NCI-H1092 treated with DMSO at 0.1 percent for 48 hours (cell line): ENCODE measurements around the gene IGF1R.

ENCODE experiments used
- DNase-seq: peaks from one replicate; lab custom pipeline; 2025; lab: John Stamatoyannopoulos, UW

The IGF1R gene

GRCh38 chr15:98671060-98672008, 23.0 kb downstream of the IGF1R start:
- DNase-seq = no peak

GRCh38 chr15:98673133-98673532, 24.8 kb downstream of the IGF1R start:
- no peak for DNase-seq

- DNase-seq = no peak
Measured at GRCh38 chr15:98674336-98674735, 26.0 kb downstream of the IGF1R start.

- no peak for DNase-seq
Measured at GRCh38 chr15:98676586-98677270, 28.4 kb downstream of the IGF1R start.

- DNase-seq = no peak
Measured at GRCh38 chr15:98677345-98678059, 29.2 kb downstream of the IGF1R start.

GRCh38 chr15:98678484-98678883, 30.1 kb downstream of the IGF1R start:
- no peak for DNase-seq

- DNase-seq = no peak
Measured at GRCh38 chr15:98681061-98681460, 32.7 kb downstream of the IGF1R start.

- no peak for DNase-seq
Measured at GRCh38 chr15:98682992-98683701, 34.8 kb downstream of the IGF1R start.

GRCh38 chr15:98683831-98684230, 35.5 kb downstream of the IGF1R start:
- no peak for DNase-seq

GRCh38 chr15:98684436-98684835, 36.1 kb downstream of the IGF1R start:
- no peak for DNase-seq

- no peak for DNase-seq
Measured at GRCh38 chr15:98684995-98685525, 36.7 kb downstream of the IGF1R start.

- no peak for DNase-seq
Measured at GRCh38 chr15:98686983-98687382, 38.6 kb downstream of the IGF1R start.

GRCh38 chr15:98689431-98689861, 41.1 kb downstream of the IGF1R start:
- DNase-seq = no peak

GRCh38 chr15:98690272-98690950, 42.1 kb downstream of the IGF1R start:
- no peak for DNase-seq

GRCh38 chr15:98692213-98692612, 43.9 kb downstream of the IGF1R start:
- no peak for DNase-seq

GRCh38 chr15:98694161-98694560, 45.8 kb downstream of the IGF1R start:
- DNase-seq = no peak

GRCh38 chr15:98698792-98699191, 50.5 kb downstream of the IGF1R start:
- no peak for DNase-seq

- DNase-seq = no peak
Measured at GRCh38 chr15:98699591-98700424, 51.5 kb downstream of the IGF1R start.

- no peak for DNase-seq
Measured at GRCh38 chr15:98700519-98700918, 52.2 kb downstream of the IGF1R start.

- DNase-seq = no peak
Measured at GRCh38 chr15:98703126-98703685, 54.9 kb downstream of the IGF1R start.
